Measurements from ENCODE around the gene BEAN1. TPM values are rescaled to one million over a fixed set of nuclear protein-coding genes. Genes with fewer than 3 reads are reported as not detected.

BEAN1 gene
- total and polyA plus RNA-seq, 9 of the 15 experiments (the other 6 are each of a cell fraction or from before 2014, with no cell fraction given) = not detected

GRCh38 chr16:66521951-66522771 lies 95.1 kb downstream of the BEAN1 start (continued):
- TF ChIP-seq ETV1 (tag; conservative IDR thresholded peaks at IDR 0.05; ENCODE audit: low read depth) (0 out of 2 replicates have a peak, but pooled peaks have one; percentile 10), L3MBTL2 (IDR thresholded peaks at IDR 0.05) (peak; percentile 35; the same call in 1 of the 2 replicates), PKNOX1 (IDR thresholded peaks at IDR 0.05) (0 out of 2 replicates have a peak, but pooled peaks have one; percentile 11), MAFK (IDR thresholded peaks at IDR 0.05; ENCODE audit: low read length) (peak; percentile 14; the same call in 1 of the 2 replicates), SMARCE1 (IDR thresholded peaks at IDR 0.05) (peak; percentile 74; the same call in 1 of the 2 replicates), USF2 (CRISPR knock-in tag; IDR thresholded peaks at IDR 0.05) (0 out of 2 replicates have a peak, but pooled peaks have one; percentile 21), GTF2F1 (IDR thresholded peaks at IDR 0.05; ENCODE audit: low read depth, low read length) (no peak), MAX (CRISPR knock-in tag; IDR thresholded peaks at IDR 0.05) (peak; percentile 77), SMAD4 (CRISPR knock-in tag; conservative IDR thresholded peaks at IDR 0.05) (peak; percentile 81), JUN (IDR thresholded peaks at IDR 0.05; ENCODE audit: borderline replicate concordance, low read depth, low read length) (peak; percentile 92), JUN (CRISPR knock-in tag; IDR thresholded peaks at IDR 0.05; ENCODE audit: borderline replicate concordance) (no peak; the same call in 1 of the 2 replicates), ZNF780A (CRISPR knock-in tag; IDR thresholded peaks at IDR 0.05) (no peak), HSF4 (CRISPR knock-in tag; IDR thresholded peaks at IDR 0.05; ENCODE audit: borderline replicate concordance) (no peak), FOSL1 (tag; conservative IDR thresholded peaks at IDR 0.05) (peak; percentile 94), SREBF2 (CRISPR knock-in tag; IDR thresholded peaks at IDR 0.05) (no peak), CTBP1 (IDR thresholded peaks at IDR 0.05; ENCODE audit: borderline replicate concordance) (peak; percentile 48; the same call in 1 of the 2 replicates), ZNF175 (CRISPR knock-in tag; IDR thresholded peaks at IDR 0.05; ENCODE audit: low read depth) (no peak), ESRRA (IDR thresholded peaks at IDR 0.05; ENCODE audit: borderline replicate concordance, low read depth) (peak; percentile 68; the same call in 1 of the 2 replicates), NFE2 (IDR thresholded peaks at IDR 0.05; ENCODE audit: low read depth) (peak; percentile 63), MYNN (IDR thresholded peaks at IDR 0.05) (0 out of 2 replicates have a peak, but pooled peaks have one; percentile 45), MYNN (CRISPR knock-in tag; IDR thresholded peaks at IDR 0.05) (no peak), SOX6 (IDR thresholded peaks at IDR 0.05) (peak; percentile 30; the same call in 1 of the 2 replicates), RCOR1 (IDR thresholded peaks at IDR 0.05; ENCODE audit: borderline replicate concordance in 1 of 2, low read depth in 2 of 2, low read length in 2 of 2) (0 out of 4 replicates have a peak, but pooled peaks of 1 of the 2 experiments have one; percentile 4), ATF7 (IDR thresholded peaks at IDR 0.05) (peak; percentile 34; the same call in 1 of the 2 replicates), ZEB2 (IDR thresholded peaks at IDR 0.05) (peak; percentile 69; the same call in 1 of the 2 replicates), JUND (IDR thresholded peaks at IDR 0.05; ENCODE audit: borderline replicate concordance, low read depth, low read length) (peak; percentile 84), JUND (tag; IDR thresholded peaks at IDR 0.05; ENCODE audit: borderline replicate concordance, low read depth, low read length) (peak; percentile 66; the same call in 1 of the 3 replicates)

Data from K562 (cell line).